Right lobe of liver (tissue), 6 donors: ENCODE measurements around the gene BCL6. TPM values are rescaled to one million over a fixed set of nuclear protein-coding genes. Genes with fewer than 3 reads are reported as not detected.
A peak's percentile ranks its signal among the peaks of the same experiment; 100 is the strongest.

ENCODE experiments used
- ATAC-seq, 4 donors: fragments of 200-7000 bp; cut with Tn5 transposase; one replicate each; pipeline ENCODE4 v1.9.1; 2020; ENCODE audit warnings: mild to moderate bottlenecking in 4 of 4, moderate library complexity in 4 of 4
- DNase-seq, 3 donors: peaks; one replicate each; pipeline ENCODE4 v3.0.0-alpha.2; 2020
- H3K27ac ChIP-seq, 3 donors: fragments of 200-600 bp; one replicate each; pipeline ENCODE4 v1.8.0; 2022
- H3K27me3 ChIP-seq, 2 donors: fragments of 200-600 bp; one replicate each; pipeline ENCODE4 v1.8.0; 2022
- H3K36me3 ChIP-seq, 4 donors: fragments of 200-600 bp; sonication (generic) in 1 of 4; one replicate each; pipeline versions ENCODE4 v1.5.1 to v1.8.0; 2017 to 2022; ENCODE audit warnings: control low read depth in 1 of 4
- H3K4me1 ChIP-seq, 4 donors: fragments of 200-600 bp; sonication (generic) in 1 of 4; one replicate each; pipeline versions ENCODE4 v1.5.1 to v1.8.0; 2017 to 2022; ENCODE audit warnings: control low read depth in 1 of 4
- H3K4me3 ChIP-seq, 3 donors: fragments of 200-600 bp; one replicate each; pipeline ENCODE4 v1.8.0; 2022
- H3K9me3 ChIP-seq, 4 donors: fragments of 200-600 bp; sonication (generic) in 1 of 4; one replicate each; pipeline versions ENCODE4 v1.5.1 to v1.8.0; 2017 to 2022; ENCODE audit warnings: control low read depth in 1 of 4
- CTCF ChIP-seq, 4 donors: fragments of 200-600 bp in 3 of 4; fragments of 450-650 bp in 1 of 4; IDR thresholded peaks; one replicate each; pipeline versions ENCODE4 v1.5.1 to v1.8.0; 2016 to 2022; ENCODE audit warnings: antibody characterized with exemption in 4 of 4, mild to moderate bottlenecking in 2 of 4
- POLR2A ChIP-seq: fragments of 450-650 bp; IDR thresholded peaks from one replicate; pipeline ENCODE4 v1.6.1; 2017; ENCODE audit warnings: antibody characterized with exemption, mild to moderate bottlenecking
- WGBS: methylation state at CpG from one replicate; pipeline ENCODE4 v1.1.6; 2018; ENCODE audit warnings: low coverage, low lambda C conversion rate; ENCODE audit not compliant: insufficient coverage; ENCODE audit errors: missing lambda C conversion rate; 5-methylcytosine and 5-hydroxymethylcytosine counted together
- intact Hi-C, 2 donors: fragments of 100-400 bp; cut with DNase I; formaldehyde crosslinking; loops; one replicate each; pipeline versions ENCODE4 v1.11.2 to v1.14.1; 2022
- total RNA-seq, 6 experiments: library from RNA; depleted of rRNA in 2 of 6; stranded (reverse); fragments of >200 nt in 2 of 6; fragmentation: NEBNext Ultra II Directional in 3 of 6; extraction: Animal tissue kit (Norgen Biotek cat#: 25700) in 3 of 6; gene quantifications; one replicate each; pipeline versions ENCODE4 v1.1.0 to v1.2.4, GENCODE V29; 2016 to 2023
- donor health status: DM: no; HTN: yes; CAD: no.
- donor health status: DM: no; HTN: no; CAD: no.
- donor health status: DM: no; HTN: no; CAD: no.
- donor health status: DM: no; HTN: yes; CAD: no.
- donor health status: DM: no; HTN: yes; CAD: no.

The BCL6 gene
- total RNA-seq, 6 experiments from 2014 or later = 29.1 to 67.5 (median 41.8) TPM

GRCh38 chr3:187705164-187705563 lies 40.1 kb downstream of the BCL6 start:
- Histone ChIP-seq H3K4me3 (no peak overlapping the region), H3K4me1 (no peaks in the 10 kb centered on the region), H3K27ac (no peak overlapping the region), H3K9me3 (no peaks in the 10 kb centered on the region), H3K36me3 (no peaks in the 10 kb centered on the region), H3K27me3 (no peaks in the 10 kb centered on the region)
- ATAC-seq (peak in 1 of 4 donors; percentile 12), DNase-seq (no peak)
- TF ChIP-seq CTCF (IDR thresholded peaks at IDR 0.05) (no peak), POLR2A (no peak)
- intact Hi-C loops = no loop called here

- no peak within 1 kb of the TSS for H3K27ac ChIP-seq
- H3K9me3 ChIP-seq = no peaks in the 10 kb centered on the region
- no peak within 1 kb of the TSS for H3K4me3 ChIP-seq
- no peak for ATAC-seq
- TF ChIP-seq POLR2A (no peak), CTCF (IDR thresholded peaks at IDR 0.05) (no peak)
- H3K36me3 ChIP-seq = no peaks in the 10 kb centered on the region
- 55% methylated on average over 4 of the region's 4 CpGs for WGBS
- DNase-seq = no peak
- no peaks in the 10 kb centered on the region for H3K27me3 ChIP-seq
- H3K4me1 ChIP-seq = no peaks in the 10 kb centered on the region
- intact Hi-C loops = no loop called here
Observed at GRCh38 chr3:187702507-187703033, 42.7 kb downstream of the BCL6 start, which contains the start of gene RTP2. Gene RTP2, minus strand, starts transcription at chr3:187702557. Its CDS starts 429 bp downstream, at chr3:187702128.

- H3K36me3 ChIP-seq = no peaks in the 10 kb centered on the region
- no peaks in the 10 kb centered on the region for H3K4me1 ChIP-seq
- H3K27ac ChIP-seq = no peak overlapping the region
- H3K27me3 ChIP-seq = no peaks in the 10 kb centered on the region
- intact Hi-C loops = no loop called here
- TF ChIP-seq POLR2A (no peak), CTCF (IDR thresholded peaks at IDR 0.05) (no peak)
- DNase-seq (no peak), ATAC-seq (no peak)
- no peaks in the 10 kb centered on the region for H3K9me3 ChIP-seq
- no CpG with 5 or more reads among the region's 2 CpGs for WGBS
- H3K4me3 ChIP-seq = no peak overlapping the region
Observed at GRCh38 chr3:187700249-187700648, 45.0 kb downstream of the BCL6 start.

GRCh38 chr3:187698499-187699399 lies 46.5 kb downstream of the BCL6 start:
- Histone ChIP-seq H3K4me1 (no peaks in the 10 kb centered on the region), H3K27me3 (no peaks in the 10 kb centered on the region), H3K27ac (no peak overlapping the region), H3K36me3 (no peaks in the 10 kb centered on the region), H3K4me3 (no peak overlapping the region), H3K9me3 (no peaks in the 10 kb centered on the region)
- ATAC-seq (peak in 1 of 4 donors; percentile 6), DNase-seq (no peak)
- TF ChIP-seq POLR2A (no peak), CTCF (IDR thresholded peaks at IDR 0.05) (no peak)
- intact Hi-C loops = no loop called here
- WGBS = 100% methylated on average over 1 of the region's 42 CpGs
